Measurements from ENCODE around the gene ZNF414. TPM values are rescaled to one million over a fixed set of nuclear protein-coding genes. Genes with fewer than 3 reads are reported as not detected.

Gene ZNF414
- total and polyA plus RNA-seq, 9 donors: 0.62 to 49.7 (median 26.2) TPM

DNA sequence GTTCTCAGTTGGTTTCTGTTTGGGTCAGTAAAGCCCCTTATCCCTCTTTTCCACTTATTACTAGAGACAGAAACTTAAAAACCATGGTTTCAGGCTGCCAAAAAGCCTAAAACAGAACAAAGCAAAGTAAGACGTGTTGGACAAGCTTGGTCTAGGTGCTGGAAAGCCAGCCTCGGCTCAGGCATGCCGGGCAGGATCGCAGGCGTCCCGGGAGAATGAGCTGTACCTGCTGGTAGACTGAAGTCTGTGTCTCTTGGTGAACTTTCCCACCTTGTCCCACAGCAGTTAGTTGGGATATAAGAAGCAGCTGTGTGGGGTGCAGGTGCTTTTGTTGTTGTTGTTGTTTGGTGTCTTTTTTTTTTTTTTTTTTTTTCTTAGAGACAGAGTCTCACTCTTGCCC lies 32.4 kb downstream of the ZNF414 start:
- Histone ChIP-seq H3K4me3 (no peak overlapping the region), H3K4me1 (ENCODE audit: insufficient read depth) (peaks cover 4% of the 10 kb centered on the region)

DNA sequence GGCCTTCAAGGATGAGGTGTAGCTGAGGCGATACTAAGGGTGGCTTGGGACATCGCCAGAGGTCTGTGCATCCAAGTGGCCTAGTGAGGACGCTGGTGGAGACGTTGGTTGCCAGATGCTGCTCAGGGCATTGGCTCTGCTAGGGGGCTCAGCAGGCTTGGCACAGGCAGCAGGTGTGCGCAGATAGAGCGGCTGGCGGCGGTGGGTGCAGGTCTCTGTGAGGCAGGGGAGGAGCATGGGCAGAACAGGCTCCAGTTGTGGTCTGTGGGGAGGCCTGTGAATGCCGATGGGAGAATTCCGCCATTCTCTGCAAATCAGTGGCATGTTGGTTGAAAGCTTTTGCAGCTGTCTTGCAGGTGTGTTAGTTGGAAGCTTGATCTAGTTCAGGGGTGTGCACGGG lies 32.8 kb downstream of the ZNF414 start:
- no peak for TF ChIP-seq EP300 (IDR thresholded peaks at IDR 0.05)
- TF ChIP-seq, protein P1, sequence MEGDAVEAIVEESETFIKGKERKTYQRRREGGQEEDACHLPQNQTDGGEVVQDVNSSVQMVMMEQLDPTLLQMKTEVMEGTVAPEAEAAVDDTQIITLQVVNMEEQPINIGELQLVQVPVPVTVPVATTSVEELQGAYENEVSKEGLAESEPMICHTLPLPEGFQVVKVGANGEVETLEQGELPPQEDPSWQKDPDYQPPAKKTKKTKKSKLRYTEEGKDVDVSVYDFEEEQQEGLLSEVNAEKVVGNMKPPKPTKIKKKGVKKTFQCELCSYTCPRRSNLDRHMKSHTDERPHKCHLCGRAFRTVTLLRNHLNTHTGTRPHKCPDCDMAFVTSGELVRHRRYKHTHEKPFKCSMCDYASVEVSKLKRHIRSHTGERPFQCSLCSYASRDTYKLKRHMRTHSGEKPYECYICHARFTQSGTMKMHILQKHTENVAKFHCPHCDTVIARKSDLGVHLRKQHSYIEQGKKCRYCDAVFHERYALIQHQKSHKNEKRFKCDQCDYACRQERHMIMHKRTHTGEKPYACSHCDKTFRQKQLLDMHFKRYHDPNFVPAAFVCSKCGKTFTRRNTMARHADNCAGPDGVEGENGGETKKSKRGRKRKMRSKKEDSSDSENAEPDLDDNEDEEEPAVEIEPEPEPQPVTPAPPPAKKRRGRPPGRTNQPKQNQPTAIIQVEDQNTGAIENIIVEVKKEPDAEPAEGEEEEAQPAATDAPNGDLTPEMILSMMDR (IDR thresholded peaks at IDR 0.05): no peak
- no peak for TF ChIP-seq POLR2A (IDR thresholded peaks at IDR 0.05)
- WGBS, 3 donors: 57 to 69% (median 66%) methylated on average over 11 of the region's 11 CpGs
- peak in 1 of 5 donors; percentile 36 for DNase-seq
- Histone ChIP-seq H3K4me3 (no peak overlapping the region), H3K9me3 (no peaks in the 10 kb centered on the region), H3K4me1 (ENCODE audit: insufficient read depth) (peaks cover 4% of the 10 kb centered on the region), H3K27ac (no peak overlapping the region), H3K36me3 (no peaks in the 10 kb centered on the region), H3K27me3 (no peaks in the 10 kb centered on the region)
- intact Hi-C loops (cut with DNase I): no loop called here

More for the DNA sequence above, 32.4 kb downstream of the ZNF414 start:
- H3K27me3 ChIP-seq: no peaks in the 10 kb centered on the region
- intact Hi-C loops (cut with DNase I): no loop called here
- DNase-seq: peak in 1 of 5 donors; percentile 26
- TF ChIP-seq, protein P1 (IDR thresholded peaks at IDR 0.05): no peak
- TF ChIP-seq POLR2A (IDR thresholded peaks at IDR 0.05) (no peak), EP300 (IDR thresholded peaks at IDR 0.05) (no peak)
- no peaks in the 10 kb centered on the region for H3K9me3 ChIP-seq
- 72 to 75% (median 73%) methylated on average over 6 of the region's 6 CpGs for WGBS, 3 donors
- H3K27ac ChIP-seq: no peak overlapping the region
- H3K36me3 ChIP-seq: no peaks in the 10 kb centered on the region

DNA sequence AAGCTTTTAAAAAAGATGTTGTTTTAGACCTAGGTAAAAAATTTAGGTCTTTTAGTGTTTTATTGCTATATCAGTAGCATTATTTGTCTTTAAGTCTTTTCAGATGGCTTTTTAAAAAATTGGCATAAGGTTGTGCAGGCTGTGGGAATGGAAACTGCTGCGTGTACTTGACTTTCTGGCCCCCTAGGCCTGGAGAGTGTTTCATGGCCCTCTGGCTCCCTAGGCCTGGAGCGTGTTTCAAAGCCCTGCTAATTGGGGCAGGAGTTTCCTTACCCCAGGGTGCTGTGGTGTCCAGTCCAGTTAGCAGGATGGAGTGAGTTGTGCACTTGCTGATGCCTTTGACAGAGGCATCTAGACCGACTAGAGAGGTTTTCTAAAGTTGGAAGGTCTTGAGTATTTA lies 35.4 kb downstream of the ZNF414 start:
- Histone ChIP-seq H3K27me3 (no peaks in the 10 kb centered on the region), H3K27ac (no peak overlapping the region), H3K9me3 (no peaks in the 10 kb centered on the region), H3K36me3 (no peaks in the 10 kb centered on the region), H3K4me1 (ENCODE audit: insufficient read depth) (peaks cover 4% of the 10 kb centered on the region), H3K4me3 (no peak overlapping the region)
- WGBS, 3 donors: 45 to 60% (median 58%) methylated on average over 3 of the region's 3 CpGs
- TF ChIP-seq EP300 (IDR thresholded peaks at IDR 0.05): no peak
- TF ChIP-seq POLR2A (IDR thresholded peaks at IDR 0.05): no peak
- TF ChIP-seq, protein P1 (IDR thresholded peaks at IDR 0.05): no peak
- DNase-seq: peak in 1 of 5 donors; percentile 22
- intact Hi-C loops (cut with DNase I): no loop called here

DNA sequence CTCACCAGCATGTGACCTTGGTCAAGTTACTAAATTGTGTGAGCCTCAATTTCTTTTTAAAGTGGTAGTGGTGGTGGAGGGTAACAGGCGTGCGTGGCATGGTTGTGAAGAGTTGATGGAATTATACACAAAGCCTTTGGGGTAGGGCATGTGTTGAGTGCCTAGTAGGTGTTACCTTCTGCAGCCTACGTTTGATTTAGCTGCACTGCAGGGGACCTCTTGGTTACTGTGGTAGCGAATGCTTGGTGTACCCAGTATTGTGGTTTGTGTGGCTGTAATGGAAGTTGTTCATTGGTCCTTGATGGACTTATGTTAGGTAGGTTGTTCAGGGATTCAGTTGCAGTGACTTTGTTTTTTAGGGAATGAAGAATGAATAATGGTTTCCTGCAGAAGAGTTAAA lies 36.1 kb downstream of the ZNF414 start:
- H3K4me1 ChIP-seq (ENCODE audit: insufficient read depth): peaks cover 4% of the 10 kb centered on the region

More for the DNA sequence above, 36.1 kb downstream of the ZNF414 start:
- Histone ChIP-seq H3K36me3 (no peaks in the 10 kb centered on the region), H3K27ac (no peak overlapping the region), H3K9me3 (no peaks in the 10 kb centered on the region), H3K4me3 (no peak overlapping the region), H3K27me3 (no peaks in the 10 kb centered on the region)
- TF ChIP-seq EP300 (IDR thresholded peaks at IDR 0.05): no peak
- TF ChIP-seq POLR2A (IDR thresholded peaks at IDR 0.05): no peak
- TF ChIP-seq, protein P1 (IDR thresholded peaks at IDR 0.05): no peak
- no peak for DNase-seq
- intact Hi-C loops (cut with DNase I): no loop called here
- WGBS, 3 donors: 77 to 84% (median 77%) methylated on average over 4 of the region's 4 CpGs
